K562 (cell line): ENCODE measurements around the gene LENEP. TPM values are rescaled to one million over a fixed set of nuclear protein-coding genes. Genes with fewer than 3 reads are reported as not detected.

ENCODE experiments used
- CREM ChIP-seq: IDR thresholded peaks from 2 replicates; pipeline ENCODE4 v1.6.1; 2014; ENCODE audit warnings: antibody characterized with exemption, low read depth
- CUX1 ChIP-seq: fragments of 200-800 bp; sonication (Bioruptor generic); IDR thresholded peaks from 2 replicates; pipeline ENCODE4 v1.6.1; 2016; ENCODE audit warnings: missing genetic modification characterization, missing compliant biosample characterization
- CXXC5 ChIP-seq: fragments of 250-450 bp; sonication (Bioruptor Pico); IDR thresholded peaks from 2 replicates; pipeline ENCODE4 v1.8.0; 2022; ENCODE audit warnings: inconsistent platforms, mild to moderate bottlenecking, moderate library complexity
- FOS ChIP-seq: IDR thresholded peaks from 3 replicates; pipeline ENCODE4 v1.6.1; 2011; ENCODE audit not compliant: insufficient read length; ENCODE audit errors: extremely low read depth
- GTF2A2 ChIP-seq: IDR thresholded peaks from 2 replicates; pipeline ENCODE4 v1.6.1; 2016; ENCODE audit warnings: mild to moderate bottlenecking, missing genetic modification characterization, missing compliant biosample characterization
- MLLT1 ChIP-seq, 2 experiments: fragments of 450-650 bp; IDR thresholded peaks; 2 replicates each; pipeline ENCODE4 v1.6.1; 2016
- TFAP4 ChIP-seq: sonication (generic); formaldehyde crosslinking; IDR thresholded peaks from 2 replicates; pipeline ENCODE4 v1.8.0; 2022; ENCODE audit warnings: missing genetic modification reagents, mild to moderate bottlenecking, moderate library complexity, borderline replicate concordance
- ZNF384 ChIP-seq: IDR thresholded peaks from 2 replicates; pipeline ENCODE4 v1.6.1; 2012; ENCODE audit warnings: low read depth, low read length, improper control_type of control experiment
- ZNF609 ChIP-seq: sonication (generic); formaldehyde crosslinking; IDR thresholded peaks from 2 replicates; pipeline ENCODE4 v1.8.1; 2023; ENCODE audit warnings: missing genetic modification reagents, mild to moderate bottlenecking, borderline replicate concordance
- ZNF707 ChIP-seq: fragments of 250-450 bp; sonication (Bioruptor Pico); conservative IDR thresholded peaks from 2 replicates; pipeline ENCODE4 v1.8.0; 2022; ENCODE audit warnings: inconsistent platforms, mild to moderate bottlenecking, moderate library complexity
- ZNF740 ChIP-seq, 3 experiments: fragments of 200-800 bp in 1 of 3; sonication (Bioruptor generic) in 1 of 3; sonication (generic) in 1 of 3; formaldehyde crosslinking in 1 of 3; IDR thresholded peaks; 2 replicates each; pipeline versions ENCODE4 v1.6.1 to v1.8.0; 2016 to 2022; ENCODE audit warnings: mild to moderate bottlenecking in 2 of 3, missing compliant biosample characterization in 2 of 3, missing genetic modification characterization in 2 of 3, missing genetic modification reagents in 1 of 3
- polyA plus RNA-seq, 8 experiments: library from polyadenylated mRNA; depleted of rRNA in 4 of 8; stranded (reverse) in 5 of 8; unstranded in 3 of 8; fragments of >200 nt; fragmentation: Nextera tagmentation in 2 of 8; fragmentation: Illumina TruSeq in 1 of 8; extraction: Ambion mirVana in 2 of 8; extraction: Trizol in 1 of 8; gene quantifications; 2 replicates each; pipeline versions ENCODE4 v1.2.1 to v1.2.3, GENCODE V29; 2011 to 2014; ENCODE audit warnings: inconsistent platforms in 1 of 8, missing spikeins in 1 of 8
- total RNA-seq, 7 experiments: library from RNA; depleted of rRNA in 6 of 7; stranded (reverse); fragments of >200 nt in 6 of 7; fragmentation: Illumina TruSeq in 2 of 7; extraction: Trizol in 2 of 7; gene quantifications; 2 replicates each; pipeline versions ENCODE4 v1.2.1 to v1.2.3, GENCODE V29; 2011 to 2021; ENCODE audit warnings: low replicate concordance in 1 of 7

Gene LENEP
- total and polyA plus RNA-seq, 9 of the 15 experiments (the other 6 are each of a cell fraction or from before 2014, with no cell fraction given) = 0.23 to 0.87 (median 0.67) TPM; not detected in 5

GRCh38 chr1:154972517-154973343, 20.7 kb upstream of the LENEP start (continued):
- TF ChIP-seq GTF2A2 (tag) (no peak), FOS (no peak), ZNF609 (CRISPR knock-in tag) (0 out of 2 replicates have a peak, but pooled peaks have one; percentile 73), MLLT1 (IDR thresholded peaks at IDR 0.05) (0 out of 4 replicates have a peak, but pooled peaks of 1 of the 2 experiments have one; percentile 34), CXXC5 (CRISPR knock-in tag) (no peak), CUX1 (0 out of 2 replicates have a peak, but pooled peaks have one; percentile 47), TFAP4 (no peak), ZNF740 (CRISPR knock-in tag; IDR thresholded peaks at IDR 0.05) (no peak), ZNF740 (tag; IDR thresholded peaks at IDR 0.05) (0 out of 4 replicates have a peak, but pooled peaks of 1 of the 2 experiments have one; percentile 18), CREM (peak; percentile 6; the same call in 1 of the 2 replicates), ZNF707 (CRISPR knock-in tag) (no peak), ZNF384 (0 out of 2 replicates have a peak, but pooled peaks have one; percentile 8)
